ENCODE data around the gene ZNF211.
A peak's percentile ranks its signal among the peaks of the same experiment; 100 is the strongest.

The ZNF211 gene

GRCh38 chr19:57648331-57649003 lies 15.5 kb downstream of the ZNF211 start:
- DNase-seq, result no peak
- in situ Hi-C loops (cut with HindIII; ENCODE audit: low pct_ligation_motif_present, low pct_unique_long_range_greater_than_20kb, low sequenced_read_pairs), result no loop called here

- in situ Hi-C loops (cut with HindIII; ENCODE audit: low pct_ligation_motif_present, low pct_unique_long_range_greater_than_20kb, low sequenced_read_pairs), result no loop called here
Observed at GRCh38 chr19:57651654-57651996, 18.7 kb downstream of the ZNF211 start.

GRCh38 chr19:57653689-57654088 lies 20.7 kb downstream of the ZNF211 start:
- no peak for DNase-seq

More at GRCh38 chr19:57651654-57651996, 18.7 kb downstream of the ZNF211 start:
- no peak for DNase-seq

GRCh38 chr19:57655443-57655842 lies 22.5 kb downstream of the ZNF211 start:
- in situ Hi-C loops (cut with HindIII; ENCODE audit: low pct_ligation_motif_present, low pct_unique_long_range_greater_than_20kb, low sequenced_read_pairs), result no loop called here

More at GRCh38 chr19:57653689-57654088, 20.7 kb downstream of the ZNF211 start:
- in situ Hi-C loops (cut with HindIII; ENCODE audit: low pct_ligation_motif_present, low pct_unique_long_range_greater_than_20kb, low sequenced_read_pairs), result no loop called here

GRCh38 chr19:57656346-57656745 lies 23.4 kb downstream of the ZNF211 start:
- in situ Hi-C loops (cut with HindIII; ENCODE audit: low pct_ligation_motif_present, low pct_unique_long_range_greater_than_20kb, low sequenced_read_pairs), result no loop called here
- no peak for DNase-seq

More at GRCh38 chr19:57655443-57655842, 22.5 kb downstream of the ZNF211 start:
- no peak for DNase-seq

- DNase-seq, result peak; percentile 32
- in situ Hi-C loops (cut with HindIII; ENCODE audit: low pct_ligation_motif_present, low pct_unique_long_range_greater_than_20kb, low sequenced_read_pairs), result no loop called here
Observed at GRCh38 chr19:57664269-57665127, 31.5 kb downstream of the ZNF211 start.

GRCh38 chr19:57665261-57665806 lies 32.4 kb downstream of the ZNF211 start:
- in situ Hi-C loops (cut with HindIII; ENCODE audit: low pct_ligation_motif_present, low pct_unique_long_range_greater_than_20kb, low sequenced_read_pairs), result no loop called here

GRCh38 chr19:57667228-57667627 lies 34.3 kb downstream of the ZNF211 start:
- DNase-seq, result no peak
- in situ Hi-C loops (cut with HindIII; ENCODE audit: low pct_ligation_motif_present, low pct_unique_long_range_greater_than_20kb, low sequenced_read_pairs), result no loop called here

More at GRCh38 chr19:57665261-57665806, 32.4 kb downstream of the ZNF211 start:
- no peak for DNase-seq

- no peak for DNase-seq
Observed at GRCh38 chr19:57668635-57669034, 35.7 kb downstream of the ZNF211 start, which contains the start of gene ZSCAN4. TSS of gene ZSCAN4 (plus strand) at chr19:57668935. CDS start at chr19:57676146, 7,211 bp downstream.

GRCh38 chr19:57671124-57671895 lies 38.3 kb downstream of the ZNF211 start:
- in situ Hi-C loops (cut with HindIII; ENCODE audit: low pct_ligation_motif_present, low pct_unique_long_range_greater_than_20kb, low sequenced_read_pairs), result no loop called here
- DNase-seq, result no peak

More at GRCh38 chr19:57668635-57669034, 35.7 kb downstream of the ZNF211 start, which contains the start of gene ZSCAN4:
- in situ Hi-C loops (cut with HindIII; ENCODE audit: low pct_ligation_motif_present, low pct_unique_long_range_greater_than_20kb, low sequenced_read_pairs), result no loop called here

- no peak for DNase-seq
- in situ Hi-C loops (cut with HindIII; ENCODE audit: low pct_ligation_motif_present, low pct_unique_long_range_greater_than_20kb, low sequenced_read_pairs), result no loop called here
Observed at GRCh38 chr19:57672466-57672865, 39.5 kb downstream of the ZNF211 start.

- no peak for DNase-seq
- in situ Hi-C loops (cut with HindIII; ENCODE audit: low pct_ligation_motif_present, low pct_unique_long_range_greater_than_20kb, low sequenced_read_pairs), result no loop called here
Observed at GRCh38 chr19:57675881-57676280, 42.9 kb downstream of the ZNF211 start.

GRCh38 chr19:57682226-57682766 lies 49.3 kb downstream of the ZNF211 start:
- peak; percentile 6 for DNase-seq
- in situ Hi-C loops (cut with HindIII; ENCODE audit: low pct_ligation_motif_present, low pct_unique_long_range_greater_than_20kb, low sequenced_read_pairs), result no loop called here

GRCh38 chr19:57686727-57687126 lies 53.8 kb downstream of the ZNF211 start:
- in situ Hi-C loops (cut with HindIII; ENCODE audit: low pct_ligation_motif_present, low pct_unique_long_range_greater_than_20kb, low sequenced_read_pairs), result no loop called here
- DNase-seq, result no peak

- DNase-seq, result no peak
- in situ Hi-C loops (cut with HindIII; ENCODE audit: low pct_ligation_motif_present, low pct_unique_long_range_greater_than_20kb, low sequenced_read_pairs), result no loop called here
Observed at GRCh38 chr19:57687363-57688010, 54.5 kb downstream of the ZNF211 start.

- in situ Hi-C loops (cut with HindIII; ENCODE audit: low pct_ligation_motif_present, low pct_unique_long_range_greater_than_20kb, low sequenced_read_pairs), result no loop called here
Observed at GRCh38 chr19:57688011-57688763, 55.2 kb downstream of the ZNF211 start.

GRCh38 chr19:57689750-57690149 lies 56.8 kb downstream of the ZNF211 start:
- in situ Hi-C loops (cut with HindIII; ENCODE audit: low pct_ligation_motif_present, low pct_unique_long_range_greater_than_20kb, low sequenced_read_pairs), result no loop called here
- DNase-seq, result no peak

More at GRCh38 chr19:57688011-57688763, 55.2 kb downstream of the ZNF211 start:
- no peak for DNase-seq
